Keratinocyte (primary cell): ENCODE measurements around the gene FAM53B. TPM values are rescaled to one million over a fixed set of nuclear protein-coding genes. Genes with fewer than 3 reads are reported as not detected.

Experiments used
- DNase-seq: peaks from one replicate; pipeline ENCODE4 v3.0.0-alpha.2; 2011; ENCODE audit warnings: low read depth, missing footprints, low spot score
- FAIRE-seq: peaks from 2 replicates; lab custom pipeline; 2011; peaks lifted over from hg19 to GRCh38; lab: Jason Lieb, UNC
- H2AFZ ChIP-seq: 2 replicates; pipeline ENCODE4 v1.6.0; 2012; ENCODE audit warnings: low read length, control low read depth, inconsistent platforms; ENCODE audit not compliant: control insufficient read depth
- H3K27ac ChIP-seq: 2 replicates; pipeline ENCODE4 v1.5.1; 2011; ENCODE audit warnings: low read length; ENCODE audit not compliant: control insufficient read depth, insufficient read depth
- H3K27me3 ChIP-seq: 3 replicates; pipeline ENCODE4 v1.6.0; 2011; ENCODE audit warnings: low read length; ENCODE audit not compliant: control insufficient read depth, insufficient read depth; ENCODE audit errors: extremely low read depth
- H3K36me3 ChIP-seq, 2 experiments: 2 replicates in 1 of 2; 3 replicates in 1 of 2; pipeline ENCODE4 v1.5.1; 2011; ENCODE audit warnings: low read length in 2 of 2, mild to moderate bottlenecking in 1 of 2; ENCODE audit not compliant: control insufficient read depth in 2 of 2, insufficient read depth in 2 of 2; ENCODE audit errors: extremely low read depth in 1 of 2
- H3K4me1 ChIP-seq: 3 replicates; pipeline ENCODE4 v1.5.1; 2011; ENCODE audit warnings: low read length; ENCODE audit not compliant: control insufficient read depth, insufficient read depth; ENCODE audit errors: extremely low read depth
- H3K4me2 ChIP-seq: 3 replicates; pipeline ENCODE4 v1.6.0; 2011; ENCODE audit warnings: low read depth, low read length; ENCODE audit not compliant: control insufficient read depth, insufficient read depth; ENCODE audit errors: extremely low read depth
- H3K4me3 ChIP-seq, 3 experiments: fragments of 200-600 bp in 1 of 3; sonication (generic) in 1 of 3; 2 replicates in 2 of 3; 3 replicates in 1 of 3; pipeline ENCODE4 v1.5.1; 2011 to 2016; ENCODE audit warnings: low read length in 3 of 3, mild to moderate bottlenecking in 3 of 3, control low read depth in 2 of 3, inconsistent platforms in 1 of 3, low read depth in 1 of 3, mixed read lengths in 1 of 3, mixed run types in 1 of 3, moderate library complexity in 1 of 3; ENCODE audit not compliant: control insufficient read depth in 2 of 3, insufficient read depth in 2 of 3; ENCODE audit errors: extremely low read depth in 1 of 3
- H3K79me2 ChIP-seq: 2 replicates; pipeline ENCODE4 v1.6.0; 2012; ENCODE audit warnings: low read length; ENCODE audit not compliant: control insufficient read depth, insufficient read depth
- H3K9ac ChIP-seq: 3 replicates; pipeline ENCODE4 v1.6.0; 2011; ENCODE audit warnings: low read length; ENCODE audit not compliant: control insufficient read depth, insufficient read depth; ENCODE audit errors: extremely low read depth
- H3K9me1 ChIP-seq: 3 replicates; pipeline ENCODE4 v1.6.0; 2011; ENCODE audit warnings: low read length; ENCODE audit not compliant: control insufficient read depth, insufficient read depth; ENCODE audit errors: extremely low read depth
- H3K9me3 ChIP-seq: 2 replicates; pipeline ENCODE4 v1.5.1; 2012; ENCODE audit warnings: low read depth, low read length; ENCODE audit not compliant: control insufficient read depth
- H4K20me1 ChIP-seq: 3 replicates; pipeline ENCODE4 v1.6.0; 2011; ENCODE audit warnings: low read length; ENCODE audit not compliant: control insufficient read depth, insufficient read depth; ENCODE audit errors: extremely low read depth
- EZH2 ChIP-seq: IDR thresholded peaks from one replicate; pipeline ENCODE4 v1.6.1; 2012; ENCODE audit warnings: inconsistent platforms, mild to moderate bottlenecking, low read length, moderate library complexity
- dilution Hi-C: fragments of 300-500 bp; cut with MboI; formaldehyde crosslinking; loops from one replicate; pipeline ENCODE4 v1.7.0; 2020; ENCODE audit warnings: low sequenced_read_pairs; ENCODE audit not compliant: extremely low pct_ligation_motif_present
- polyA plus RNA-seq, 5 experiments: library from polyadenylated mRNA; depleted of rRNA in 3 of 5; stranded (reverse) in 3 of 5; stranded (forward) in 1 of 5; unstranded in 1 of 5; fragments of >200 nt; gene quantifications; 1 replicate in 1 of 5; 2 replicates in 3 of 5; 3 replicates in 1 of 5; pipeline versions ENCODE4 v1.2.1 to v1.2.3, GENCODE V29; 2011 to 2012; ENCODE audit warnings: missing spikeins in 2 of 5, low read depth in 1 of 5, low replicate concordance in 1 of 5
- TF ChIP-seq, protein P1 (sequence below), 3 experiments: IDR thresholded peaks in 1 of 3; conservative IDR thresholded peaks in 1 of 3; optimal IDR thresholded peaks in 1 of 3; 2 replicates in 2 of 3; 3 replicates in 1 of 3; pipeline versions ENCODE3 to v1.5.1; 2011; ENCODE audit warnings: low read length in 3 of 3, mild to moderate bottlenecking in 3 of 3, moderate library complexity in 2 of 3, control low read depth in 1 of 3, inconsistent platforms in 1 of 3; ENCODE audit not compliant: insufficient read depth in 2 of 3; ENCODE audit errors: extremely low read depth in 1 of 3

FAM53B gene
- polyA plus RNA-seq, 1 donor (not counting 4 experiments of a cell fraction or from before 2014, with no cell fraction given) = 8.6 TPM

DNA sequence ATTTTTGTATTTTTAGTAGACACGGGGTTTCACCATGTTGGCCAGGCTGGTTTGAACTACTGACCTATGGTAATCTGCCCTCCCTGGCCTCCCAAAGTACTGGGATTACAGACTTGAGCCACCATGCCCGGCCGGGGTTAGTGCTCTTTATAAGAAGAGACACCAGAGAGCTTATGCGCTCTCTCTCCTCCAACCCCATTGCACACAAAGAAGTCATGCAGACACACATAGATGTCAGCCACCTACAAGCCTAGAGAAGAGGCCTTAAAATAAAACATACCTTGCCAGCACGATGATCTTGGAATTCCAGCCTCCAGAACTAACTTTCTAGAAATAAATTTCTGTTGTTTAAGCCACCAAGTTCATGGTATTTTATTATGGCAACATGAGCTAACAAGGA, 10.0 kb upstream of the FAM53B start:
- H3K9me3 ChIP-seq = no peaks in the 10 kb centered on the region
- H3K27ac ChIP-seq = no peak overlapping the region
- peaks cover 0 to 2% of the 10 kb centered on the region in 2 experiments for H3K36me3 ChIP-seq
- H4K20me1 ChIP-seq = no peaks in the 10 kb centered on the region
- H2AFZ ChIP-seq = no peak overlapping the region
- TF ChIP-seq, protein P1, sequence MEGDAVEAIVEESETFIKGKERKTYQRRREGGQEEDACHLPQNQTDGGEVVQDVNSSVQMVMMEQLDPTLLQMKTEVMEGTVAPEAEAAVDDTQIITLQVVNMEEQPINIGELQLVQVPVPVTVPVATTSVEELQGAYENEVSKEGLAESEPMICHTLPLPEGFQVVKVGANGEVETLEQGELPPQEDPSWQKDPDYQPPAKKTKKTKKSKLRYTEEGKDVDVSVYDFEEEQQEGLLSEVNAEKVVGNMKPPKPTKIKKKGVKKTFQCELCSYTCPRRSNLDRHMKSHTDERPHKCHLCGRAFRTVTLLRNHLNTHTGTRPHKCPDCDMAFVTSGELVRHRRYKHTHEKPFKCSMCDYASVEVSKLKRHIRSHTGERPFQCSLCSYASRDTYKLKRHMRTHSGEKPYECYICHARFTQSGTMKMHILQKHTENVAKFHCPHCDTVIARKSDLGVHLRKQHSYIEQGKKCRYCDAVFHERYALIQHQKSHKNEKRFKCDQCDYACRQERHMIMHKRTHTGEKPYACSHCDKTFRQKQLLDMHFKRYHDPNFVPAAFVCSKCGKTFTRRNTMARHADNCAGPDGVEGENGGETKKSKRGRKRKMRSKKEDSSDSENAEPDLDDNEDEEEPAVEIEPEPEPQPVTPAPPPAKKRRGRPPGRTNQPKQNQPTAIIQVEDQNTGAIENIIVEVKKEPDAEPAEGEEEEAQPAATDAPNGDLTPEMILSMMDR (optimal IDR thresholded peaks at IDR 0.05 in 1 of 3, IDR thresholded peaks at IDR 0.05 in 1 of 3, conservative IDR thresholded peaks at IDR 0.05 in 1 of 3; ENCODE audit: extremely low read depth in 1 of 3, insufficient read depth in 2 of 3, low read length in 3 of 3) = no peak
- TF ChIP-seq EZH2 = no peak
- no peak for DNase-seq
- H3K4me3 ChIP-seq = no peak overlapping the region
- H3K4me2 ChIP-seq = no peak overlapping the region
- no peaks in the 10 kb centered on the region for H3K4me1 ChIP-seq
- H3K9me1 ChIP-seq = no peaks in the 10 kb centered on the region
- no peak overlapping the region for H3K9ac ChIP-seq
- H3K27me3 ChIP-seq = no peaks in the 10 kb centered on the region
- dilution Hi-C loops = no loop called here
- FAIRE-seq = no peak
- no peaks in the 10 kb centered on the region for H3K79me2 ChIP-seq

GRCh38 chr10:124748953-124749645, 4.9 kb upstream of the FAM53B start:
- peaks cover 0 to 4% of the 10 kb centered on the region in 2 experiments for H3K36me3 ChIP-seq
- H3K4me1 ChIP-seq = peaks cover 37% of the 10 kb centered on the region
- no peak overlapping the region for H3K4me3 ChIP-seq
- H3K9me1 ChIP-seq = no peaks in the 10 kb centered on the region
- no peaks in the 10 kb centered on the region for H3K79me2 ChIP-seq
- dilution Hi-C loops = no loop called here
- no peaks in the 10 kb centered on the region for H3K27me3 ChIP-seq
- no peak overlapping the region for H2AFZ ChIP-seq
- FAIRE-seq (no peak), DNase-seq (no peak)
- H3K9ac ChIP-seq = no peak overlapping the region
- H3K4me2 ChIP-seq = no peak overlapping the region
- no peaks in the 10 kb centered on the region for H3K9me3 ChIP-seq
- no peak overlapping the region for H3K27ac ChIP-seq
- TF ChIP-seq, protein P1 (optimal IDR thresholded peaks at IDR 0.05 in 1 of 3, IDR thresholded peaks at IDR 0.05 in 1 of 3, conservative IDR thresholded peaks at IDR 0.05 in 1 of 3; ENCODE audit: extremely low read depth in 1 of 3, insufficient read depth in 2 of 3, low read length in 3 of 3) = no peak
- no peak for TF ChIP-seq EZH2
- no peaks in the 10 kb centered on the region for H4K20me1 ChIP-seq
